ENCODE measurements around the gene CHD6.

CHD6 gene

GRCh38 chr20:41475503-41475902 is 142.7 kb downstream of the CHD6 start:
- peak; percentile 40 for DNase-seq (ENCODE audit: low read depth)
- TF ChIP-seq CTCF (conservative IDR thresholded peaks at IDR 0.05; ENCODE audit: low read length), result no peak
- no peak overlapping the region for H3K4me3 ChIP-seq (ENCODE audit: low read length)

- no peak overlapping the region for H3K4me3 ChIP-seq (ENCODE audit: low read length)
- DNase-seq (ENCODE audit: low read depth), result no peak
- TF ChIP-seq CTCF (conservative IDR thresholded peaks at IDR 0.05; ENCODE audit: low read length), result no peak
These were observed 147.6 kb downstream of the CHD6 start for GRCh38 chr20:41470362-41471095.

- no peak overlapping the region for H3K4me3 ChIP-seq (ENCODE audit: low read length)
- DNase-seq (ENCODE audit: low read depth), result peak; percentile 6
- no peak for TF ChIP-seq CTCF (conservative IDR thresholded peaks at IDR 0.05; ENCODE audit: low read length)
These were observed 148.3 kb downstream of the CHD6 start for GRCh38 chr20:41469868-41470267.

GRCh38 chr20:41468994-41469600 is 149.1 kb downstream of the CHD6 start:
- DNase-seq (ENCODE audit: low read depth), result no peak
- no peak for TF ChIP-seq CTCF (conservative IDR thresholded peaks at IDR 0.05; ENCODE audit: low read length)
- H3K4me3 ChIP-seq (ENCODE audit: low read length), result no peak overlapping the region

GRCh38 chr20:41467690-41468089 is 150.5 kb downstream of the CHD6 start:
- no peak overlapping the region for H3K4me3 ChIP-seq (ENCODE audit: low read length)
- no peak for TF ChIP-seq CTCF (conservative IDR thresholded peaks at IDR 0.05; ENCODE audit: low read length)
- no peak for DNase-seq (ENCODE audit: low read depth)

- no peak overlapping the region for H3K4me3 ChIP-seq (ENCODE audit: low read length)
- no peak for DNase-seq (ENCODE audit: low read depth)
- no peak for TF ChIP-seq CTCF (conservative IDR thresholded peaks at IDR 0.05; ENCODE audit: low read length)
These were observed 151.0 kb downstream of the CHD6 start for GRCh38 chr20:41467220-41467619.

- DNase-seq (ENCODE audit: low read depth), result no peak
- TF ChIP-seq CTCF (conservative IDR thresholded peaks at IDR 0.05; ENCODE audit: low read length), result no peak
- H3K4me3 ChIP-seq (ENCODE audit: low read length), result no peak overlapping the region
These were observed 154.6 kb downstream of the CHD6 start for GRCh38 chr20:41463567-41463966.

Data from AG10803 (cell line).